DOHH2 (cell line): ENCODE measurements around the gene SLC2A13.
"Not testable (repeated sequence)": the region's sequence is repeated elsewhere in the genome, so short reads cannot be mapped to it uniquely, and the experiment has no call there.

ENCODE experiments used
- H3F3A ChIP-seq: fragments of 200-600 bp; sonication (generic), shearing (Covaris generic); 2 replicates; pipeline ENCODE4 v1.6.0; 2016; ENCODE audit warnings: antibody characterized with exemption, mild to moderate bottlenecking; ENCODE audit not compliant: control insufficient read depth, insufficient read depth
- H3K27ac ChIP-seq: fragments of 200-600 bp; sonication (generic); 2 replicates; pipeline ENCODE4 v1.5.1; 2014; ENCODE audit warnings: low read depth, mild to moderate bottlenecking, low read length, moderate library complexity
- H3K27me3 ChIP-seq: fragments of 200-600 bp; sonication (generic); 2 replicates; pipeline ENCODE4 v1.6.1; 2014; ENCODE audit warnings: mild to moderate bottlenecking, low read length, mixed read lengths; ENCODE audit not compliant: control insufficient read depth
- H3K36me3 ChIP-seq: fragments of 200-600 bp; sonication (generic); 2 replicates; pipeline ENCODE4 v1.6.1; 2014; ENCODE audit warnings: mild to moderate bottlenecking, low read length, moderate library complexity, mixed read lengths; ENCODE audit not compliant: control insufficient read depth
- H3K4me1 ChIP-seq: fragments of 200-600 bp; sonication (generic); 2 replicates; pipeline ENCODE4 v1.6.1; 2014; ENCODE audit warnings: mild to moderate bottlenecking, low read length, mixed read lengths; ENCODE audit not compliant: control insufficient read depth
- H3K4me2 ChIP-seq: fragments of 200-600 bp; sonication (generic); 2 replicates; pipeline ENCODE4 v1.6.0; 2014; ENCODE audit warnings: mild to moderate bottlenecking, low read length, moderate library complexity
- H3K4me3 ChIP-seq: fragments of 200-600 bp; sonication (generic); 2 replicates; pipeline ENCODE4 v1.5.1; 2014; ENCODE audit warnings: mild to moderate bottlenecking, low read length, mixed read lengths
- H3K79me2 ChIP-seq: fragments of 200-600 bp; sonication (generic); 2 replicates; pipeline ENCODE4 v1.6.1; 2014; ENCODE audit warnings: mild to moderate bottlenecking, low read length, mixed read lengths; ENCODE audit not compliant: control insufficient read depth
- H3K9me2 ChIP-seq: fragments of 200-600 bp; sonication (generic); replicated peaks from 2 replicates; pipeline ENCODE4 v1.6.1; 2014; ENCODE audit warnings: mild to moderate bottlenecking, low read length, mixed read lengths; ENCODE audit not compliant: control insufficient read depth
- H3K9me3 ChIP-seq: fragments of 200-600 bp; sonication (generic); 2 replicates; pipeline ENCODE4 v1.6.1; 2014; ENCODE audit warnings: antibody characterized with exemption, low read length, mixed read lengths; ENCODE audit not compliant: control insufficient read depth, insufficient read depth
- H4K20me1 ChIP-seq: fragments of 200-600 bp; sonication (generic); 2 replicates; pipeline ENCODE4 v1.6.0; 2014; ENCODE audit warnings: low read depth, mild to moderate bottlenecking, antibody characterized with exemption, low read length, moderate library complexity; ENCODE audit not compliant: control insufficient read depth, insufficient read depth
- EZH2phosphoT487 ChIP-seq: fragments of 200-600 bp; sonication (generic); IDR thresholded peaks from 2 replicates; pipeline ENCODE4 v1.6.1; 2017; ENCODE audit warnings: borderline replicate concordance, mild to moderate bottlenecking, antibody characterized with exemption, low read length, moderate library complexity, mixed read lengths
- TF ChIP-seq, protein P1 (sequence below): fragments of 200-600 bp; sonication (generic); IDR thresholded peaks from one replicate; pipeline ENCODE4 v1.5.1; 2014; ENCODE audit warnings: antibody characterized with exemption, mild to moderate bottlenecking, low read depth, low read length; ENCODE audit not compliant: poor library complexity, severe bottlenecking

Gene SLC2A13

DNA sequence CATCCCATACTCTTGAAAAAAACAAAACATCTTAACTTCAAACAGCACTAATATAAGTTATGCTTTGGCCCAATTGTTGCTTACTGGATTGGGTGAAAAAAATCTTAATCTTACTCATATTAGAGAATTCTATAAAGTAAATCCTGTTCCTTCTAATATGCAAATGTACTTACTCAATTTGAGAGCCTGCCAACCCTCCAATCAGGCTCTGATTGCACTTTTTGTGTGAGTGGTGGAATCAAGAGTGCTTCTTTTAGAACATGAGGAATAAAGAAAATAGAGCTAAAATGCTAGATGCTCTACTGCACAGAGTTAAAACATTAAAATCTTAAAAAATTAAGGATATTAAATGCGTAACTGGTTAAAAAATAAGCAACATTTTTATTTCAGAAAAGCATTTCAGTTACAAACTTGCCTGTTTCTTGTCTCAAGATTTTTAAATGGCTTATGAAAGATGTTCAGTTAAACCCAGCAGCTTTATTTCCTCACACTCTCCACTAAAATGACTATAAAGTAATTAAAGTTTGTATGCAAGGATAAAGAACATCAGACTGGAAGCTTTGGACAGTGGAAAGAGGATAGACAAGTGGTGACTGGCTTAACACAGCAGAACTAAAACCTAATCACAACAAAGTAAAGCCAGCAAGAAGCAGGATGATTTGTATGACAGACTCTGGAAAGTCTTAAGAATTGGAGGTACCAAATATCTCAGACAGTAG lies 177.5 kb downstream of the SLC2A13 start:
- Histone ChIP-seq H3K36me3 (no peaks in the 10 kb centered on the region), H3K4me2 (no peak overlapping the region), H4K20me1 (no peaks in the 10 kb centered on the region), H3K27me3 (no peaks in the 10 kb centered on the region), H3K9me3 (no peaks in the 10 kb centered on the region), H3K4me1 (no peaks in the 10 kb centered on the region), H3K79me2 (no peaks in the 10 kb centered on the region), H3K9me2 (no peaks in the 10 kb centered on the region), H3K27ac (no peak overlapping the region), H3F3A (no peaks in the 10 kb centered on the region), H3K4me3 (no peak overlapping the region)
- no peak for TF ChIP-seq EZH2phosphoT487
- TF ChIP-seq, protein P1, sequence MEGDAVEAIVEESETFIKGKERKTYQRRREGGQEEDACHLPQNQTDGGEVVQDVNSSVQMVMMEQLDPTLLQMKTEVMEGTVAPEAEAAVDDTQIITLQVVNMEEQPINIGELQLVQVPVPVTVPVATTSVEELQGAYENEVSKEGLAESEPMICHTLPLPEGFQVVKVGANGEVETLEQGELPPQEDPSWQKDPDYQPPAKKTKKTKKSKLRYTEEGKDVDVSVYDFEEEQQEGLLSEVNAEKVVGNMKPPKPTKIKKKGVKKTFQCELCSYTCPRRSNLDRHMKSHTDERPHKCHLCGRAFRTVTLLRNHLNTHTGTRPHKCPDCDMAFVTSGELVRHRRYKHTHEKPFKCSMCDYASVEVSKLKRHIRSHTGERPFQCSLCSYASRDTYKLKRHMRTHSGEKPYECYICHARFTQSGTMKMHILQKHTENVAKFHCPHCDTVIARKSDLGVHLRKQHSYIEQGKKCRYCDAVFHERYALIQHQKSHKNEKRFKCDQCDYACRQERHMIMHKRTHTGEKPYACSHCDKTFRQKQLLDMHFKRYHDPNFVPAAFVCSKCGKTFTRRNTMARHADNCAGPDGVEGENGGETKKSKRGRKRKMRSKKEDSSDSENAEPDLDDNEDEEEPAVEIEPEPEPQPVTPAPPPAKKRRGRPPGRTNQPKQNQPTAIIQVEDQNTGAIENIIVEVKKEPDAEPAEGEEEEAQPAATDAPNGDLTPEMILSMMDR = no peak

DNA sequence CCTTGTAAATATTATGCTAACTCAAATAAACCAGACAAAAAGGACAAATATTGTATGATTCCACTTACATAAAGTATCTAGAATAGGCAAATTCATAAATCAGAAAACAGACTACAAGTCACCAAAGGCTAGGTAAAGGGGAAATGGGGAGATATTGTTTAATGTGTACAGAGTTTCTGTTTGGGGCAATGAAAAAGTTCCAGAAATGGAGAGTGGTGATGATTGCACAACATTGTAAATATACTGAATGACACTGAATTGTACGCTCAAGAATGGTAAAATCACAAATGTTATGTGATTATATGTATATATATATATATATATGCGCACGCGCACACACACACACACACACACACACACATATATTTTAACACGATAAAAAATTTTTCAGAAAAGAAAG lies 182.5 kb downstream of the SLC2A13 start:
- H3K9me3 ChIP-seq = no peaks in the 10 kb centered on the region
- H3K9me2 ChIP-seq = no peaks in the 10 kb centered on the region
- H3K27me3 ChIP-seq = no peaks in the 10 kb centered on the region
- H3K79me2 ChIP-seq = no peaks in the 10 kb centered on the region
- no peaks in the 10 kb centered on the region for H4K20me1 ChIP-seq
- H3K4me1 ChIP-seq = no peaks in the 10 kb centered on the region
- no peak overlapping the region for H3K27ac ChIP-seq
- no peak overlapping the region for H3K4me2 ChIP-seq
- no peaks in the 10 kb centered on the region for H3K36me3 ChIP-seq
- H3F3A ChIP-seq = no peaks in the 10 kb centered on the region
- no peak for TF ChIP-seq EZH2phosphoT487
- TF ChIP-seq, protein P1 = no peak
- H3K4me3 ChIP-seq = no peak overlapping the region

DNA sequence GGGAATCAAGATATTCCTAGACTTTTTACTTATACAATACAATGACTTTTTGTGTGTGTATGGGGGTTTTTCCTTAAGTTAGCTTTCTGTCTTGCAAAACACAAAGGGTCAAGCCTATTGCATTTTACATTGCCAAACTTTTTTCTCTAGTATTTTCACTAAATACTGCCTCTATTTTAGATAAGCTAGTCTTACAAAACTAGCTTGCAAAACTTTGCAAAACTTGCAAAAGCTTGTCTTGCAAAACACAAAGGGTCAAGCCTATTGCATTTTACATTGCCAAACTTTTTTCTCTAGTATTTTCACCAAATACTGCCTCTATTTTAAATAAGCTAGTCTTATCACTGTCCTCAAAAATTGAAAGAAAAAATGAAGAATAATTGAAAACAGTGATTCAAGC lies 183.3 kb downstream of the SLC2A13 start:
- H3K27ac ChIP-seq, H3K4me1 ChIP-seq, H4K20me1 ChIP-seq, H3K4me3 ChIP-seq, H3K9me3 ChIP-seq, H3K79me2 ChIP-seq, H3K9me2 ChIP-seq, H3K36me3 ChIP-seq, H3F3A ChIP-seq, H3K27me3 ChIP-seq, H3K4me2 ChIP-seq: not testable (repeated sequence)

DNA sequence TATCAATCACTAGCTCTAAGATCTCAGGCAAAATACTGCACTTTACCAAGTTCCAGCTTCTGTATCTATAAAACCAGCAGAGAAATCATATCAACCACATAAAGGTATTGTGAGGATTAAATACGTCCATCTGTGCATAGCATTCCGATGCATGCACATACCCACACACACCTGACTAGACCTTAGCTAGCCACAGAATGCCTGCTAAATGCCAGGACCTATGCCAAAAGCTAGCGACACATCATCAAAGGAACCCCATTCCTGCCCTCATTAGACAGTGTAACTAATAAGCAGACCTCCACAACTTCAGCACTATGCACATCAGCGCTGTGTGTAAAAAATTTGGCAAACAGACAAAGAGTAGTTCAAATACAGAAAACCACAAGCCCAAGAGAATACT lies 185.2 kb downstream of the SLC2A13 start:
- H3K4me2 ChIP-seq = no peak overlapping the region

More for the DNA sequence above, 185.2 kb downstream of the SLC2A13 start:
- H4K20me1 ChIP-seq = no peaks in the 10 kb centered on the region
- TF ChIP-seq EZH2phosphoT487 = no peak
- TF ChIP-seq, protein P1 = no peak
- no peaks in the 10 kb centered on the region for H3K9me3 ChIP-seq
- no peaks in the 10 kb centered on the region for H3K79me2 ChIP-seq
- H3K4me3 ChIP-seq = no peak overlapping the region
- H3K27ac ChIP-seq = no peak overlapping the region
- H3K27me3 ChIP-seq = no peaks in the 10 kb centered on the region
- H3K4me1 ChIP-seq = no peaks in the 10 kb centered on the region
- no peaks in the 10 kb centered on the region for H3K36me3 ChIP-seq
- H3F3A ChIP-seq = no peaks in the 10 kb centered on the region
- H3K9me2 ChIP-seq = no peaks in the 10 kb centered on the region
